Measurements from ENCODE around the gene SP3.

SP3 gene

GRCh38 chr2:173922760-173923159 lies 42.4 kb downstream of the SP3 start:
- no peak for TF ChIP-seq CTCF (conservative IDR thresholded peaks at IDR 0.05; ENCODE audit: low read depth, low read length)
- H3K4me3 ChIP-seq (ENCODE audit: low read depth, low read length): no peak overlapping the region
- peak; percentile 26 for DNase-seq (ENCODE audit: low read depth)

DNA sequence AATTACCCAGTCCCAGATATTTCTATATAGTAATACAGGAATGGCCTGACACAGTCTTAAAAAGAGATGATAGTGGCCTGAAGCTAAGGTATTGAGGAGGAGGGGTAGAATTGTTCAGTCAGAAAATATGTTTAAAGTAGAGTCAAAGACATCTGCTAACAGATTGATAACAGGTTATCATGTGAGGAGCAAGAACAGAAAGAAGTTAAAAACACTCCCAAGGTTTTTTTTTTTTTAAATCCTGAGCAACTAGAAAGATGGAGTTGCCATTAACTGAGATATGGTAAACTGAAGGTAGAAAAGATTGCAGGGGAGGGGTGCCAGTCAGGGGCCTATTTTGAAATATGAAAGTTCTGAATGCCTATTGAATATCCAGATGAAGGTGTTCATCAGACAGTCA lies 43.1 kb downstream of the SP3 start:
- TF ChIP-seq CTCF (conservative IDR thresholded peaks at IDR 0.05; ENCODE audit: low read depth, low read length): no peak
- DNase-seq (ENCODE audit: low read depth): no peak
- H3K4me3 ChIP-seq (ENCODE audit: low read depth, low read length): no peak overlapping the region

- H3K4me3 ChIP-seq (ENCODE audit: low read depth, low read length): no peak overlapping the region
- TF ChIP-seq CTCF (conservative IDR thresholded peaks at IDR 0.05; ENCODE audit: low read depth, low read length): no peak
- no peak for DNase-seq (ENCODE audit: low read depth)
Observed at GRCh38 chr2:173914055-173914927, 50.9 kb downstream of the SP3 start.

GRCh38 chr2:173909846-173910245 lies 55.3 kb downstream of the SP3 start:
- no peak overlapping the region for H3K4me3 ChIP-seq (ENCODE audit: low read depth, low read length)
- DNase-seq (ENCODE audit: low read depth): no peak
- no peak for TF ChIP-seq CTCF (conservative IDR thresholded peaks at IDR 0.05; ENCODE audit: low read depth, low read length)

- no peak overlapping the region for H3K4me3 ChIP-seq (ENCODE audit: low read depth, low read length)
- no peak for TF ChIP-seq CTCF (conservative IDR thresholded peaks at IDR 0.05; ENCODE audit: low read depth, low read length)
- DNase-seq (ENCODE audit: low read depth): no peak
Observed at GRCh38 chr2:173906626-173907025, 58.5 kb downstream of the SP3 start.

DNA sequence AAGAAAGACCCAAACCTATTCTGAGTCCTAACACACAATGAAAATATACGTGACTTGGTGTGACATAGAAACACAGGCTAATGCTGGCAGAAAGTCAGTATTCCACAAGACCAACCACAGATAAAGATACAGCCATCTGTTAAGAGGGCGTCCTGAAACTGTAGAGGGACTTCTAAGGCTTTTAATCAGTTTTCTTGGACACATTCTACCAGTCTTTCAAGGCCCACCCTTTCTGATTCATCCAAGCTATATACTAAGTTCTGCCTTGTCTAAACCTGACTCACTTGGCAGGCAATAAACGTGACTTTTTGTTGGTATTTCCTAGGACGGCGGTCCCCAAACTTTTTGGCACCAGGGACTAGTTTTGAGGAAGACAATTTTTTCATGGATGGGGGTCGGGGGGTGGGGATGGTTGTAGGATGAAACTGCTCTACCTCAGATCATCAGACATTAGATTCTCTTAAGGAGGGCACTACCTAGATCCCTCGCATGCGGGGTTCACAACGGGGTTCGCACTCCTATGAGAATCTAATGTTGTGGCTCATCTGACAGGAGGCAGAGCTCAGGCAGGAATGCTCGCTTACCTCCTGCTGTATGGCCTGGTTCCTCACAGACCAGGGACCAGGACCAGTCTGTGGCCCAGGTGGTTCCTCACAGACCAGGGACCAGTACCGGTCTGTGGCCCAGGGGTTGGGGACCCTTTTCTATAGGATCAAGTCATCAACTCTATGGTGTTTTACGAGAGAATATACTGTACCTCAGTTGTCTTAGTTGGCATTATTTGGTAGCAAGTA lies 61.4 kb downstream of the SP3 start:
- DNase-seq (ENCODE audit: low read depth): no peak
- no peak for TF ChIP-seq CTCF (conservative IDR thresholded peaks at IDR 0.05; ENCODE audit: low read depth, low read length)
- H3K4me3 ChIP-seq (ENCODE audit: low read depth, low read length): no peak overlapping the region
